Embryonic facial prominence (tissue), 1 donor: ENCODE measurements around the gene WDR49.

Experiments used
- DNase-seq: peaks from one replicate; pipeline ENCODE4 v3.0.0-alpha.2; 2016; ENCODE audit errors: extremely low spot score

WDR49 gene

DNA sequence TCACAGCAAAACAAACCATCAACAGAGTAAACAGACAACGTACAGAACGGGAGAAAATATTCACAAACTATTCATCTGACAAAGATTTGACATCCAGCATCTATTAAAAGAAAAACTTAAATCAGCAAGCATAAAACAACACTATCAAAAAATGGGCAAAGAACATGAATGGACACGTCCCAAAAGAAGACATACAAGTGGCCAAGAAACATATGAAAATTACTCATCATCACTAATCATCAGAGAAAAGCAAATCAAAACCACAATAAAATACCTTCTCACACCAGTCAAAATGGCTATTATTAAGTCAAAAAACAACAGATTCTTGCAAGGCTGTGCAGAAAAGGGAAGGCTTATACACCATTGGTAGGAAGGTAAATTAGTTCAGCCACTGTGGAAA is 166.2 kb downstream of the WDR49 start:
- no peak for DNase-seq

DNA sequence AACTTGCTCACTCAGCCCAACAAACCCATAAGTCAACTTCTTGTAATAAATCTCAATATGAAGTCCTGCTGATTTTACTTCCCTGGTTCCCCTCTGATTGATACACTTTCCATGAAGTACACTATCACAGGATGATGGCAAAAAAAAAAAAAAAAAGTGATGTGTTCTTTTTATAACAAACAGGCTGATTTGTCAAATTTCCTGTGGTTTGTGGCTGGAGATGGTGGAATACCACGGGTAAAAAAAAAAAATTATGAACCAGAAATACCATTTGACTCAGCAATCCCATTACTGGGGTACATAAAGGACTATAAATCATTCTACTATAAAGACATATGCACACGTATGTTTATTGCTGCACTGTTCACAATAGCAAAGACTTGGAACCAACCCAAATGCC is 169.2 kb downstream of the WDR49 start:
- no peak for DNase-seq

DNA sequence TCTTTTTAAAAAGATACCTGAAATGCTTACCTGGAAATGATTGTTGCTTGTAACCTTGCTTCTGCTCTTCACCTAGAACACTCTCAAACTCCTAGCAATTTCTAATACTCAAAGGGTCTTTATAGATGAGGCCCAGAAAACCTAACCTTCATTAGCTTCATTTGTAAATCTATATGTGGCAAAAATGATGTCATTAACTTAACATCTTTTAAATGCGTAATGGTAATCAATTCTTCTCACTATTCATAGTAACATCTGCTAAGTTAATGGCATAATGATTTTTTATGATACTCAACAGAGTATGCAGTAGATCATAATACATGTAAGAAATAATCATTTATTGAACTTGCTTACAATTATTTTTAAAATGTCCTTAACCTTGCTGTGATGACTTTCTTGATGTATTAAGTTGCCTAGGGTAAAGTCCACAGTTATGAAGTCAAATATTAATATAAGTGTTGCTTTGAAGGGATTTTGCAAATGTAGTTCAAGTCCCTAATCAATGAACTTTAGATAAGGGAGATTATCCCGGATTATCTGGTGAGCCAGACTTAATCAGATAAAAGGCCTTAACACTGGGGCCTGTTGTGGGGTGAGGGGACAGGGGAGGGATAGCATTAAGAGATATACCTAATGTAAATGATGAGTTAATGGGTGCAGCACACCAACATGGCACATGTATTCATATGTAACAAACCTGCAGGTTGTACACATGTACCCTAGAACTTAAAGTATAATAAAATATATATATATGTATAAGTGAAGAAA is 169.8 kb downstream of the WDR49 start:
- no peak for DNase-seq

DNA sequence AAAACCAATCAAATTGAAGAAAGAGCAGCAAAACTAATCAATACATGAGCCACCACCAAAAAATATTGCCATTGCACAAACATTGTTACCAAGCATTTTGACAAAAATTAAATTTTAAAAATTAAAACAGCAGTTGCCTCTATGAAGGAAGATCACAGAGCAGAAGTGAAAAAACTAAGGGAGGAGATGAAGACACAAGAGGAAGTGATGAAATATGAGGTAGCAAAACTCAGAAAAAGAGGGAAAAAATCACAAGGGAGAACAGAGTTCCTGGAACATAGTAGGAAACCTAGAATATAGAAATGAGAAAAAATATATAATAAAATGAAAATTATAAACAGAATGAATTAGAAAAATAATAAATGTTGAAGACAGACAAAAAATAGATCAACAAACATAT is 172.6 kb downstream of the WDR49 start:
- no peak for DNase-seq

DNA sequence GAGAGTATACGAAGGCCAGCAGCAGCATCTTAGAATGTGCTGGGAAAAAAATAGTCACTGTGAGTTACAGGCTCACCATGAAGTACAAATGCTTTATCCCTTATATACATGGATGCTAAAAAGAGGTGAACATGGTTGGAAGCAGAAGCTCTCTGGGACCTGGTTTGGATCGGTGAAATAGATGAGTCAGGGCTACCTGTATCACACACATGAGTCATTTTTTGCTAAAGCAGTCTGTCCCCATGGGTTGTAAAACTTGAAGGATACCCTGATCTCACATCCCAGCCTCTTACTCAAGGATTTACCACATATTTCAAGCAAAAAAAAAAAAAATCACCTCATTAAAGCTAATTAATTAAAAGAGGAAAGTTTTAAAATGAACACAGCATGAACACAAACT is 173.0 kb downstream of the WDR49 start:
- DNase-seq: no peak

DNA sequence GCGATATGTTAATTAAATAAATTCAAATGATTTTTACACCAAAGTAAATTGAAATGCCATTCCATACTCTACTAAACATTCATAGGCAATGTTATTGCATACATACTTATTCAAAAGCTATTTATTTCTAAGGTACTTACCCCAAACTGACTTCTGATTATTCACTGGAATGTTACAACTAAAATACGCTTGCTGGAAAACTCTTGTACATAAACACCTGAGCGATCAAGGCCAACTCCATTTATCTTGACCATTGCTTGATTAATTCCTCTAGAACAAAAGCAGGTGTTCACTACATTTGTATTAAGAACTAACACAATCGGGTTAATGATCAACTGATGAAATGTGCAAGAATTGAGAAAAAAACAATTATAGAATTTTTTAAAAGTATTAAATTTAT is 179.9 kb downstream of the WDR49 start, which contains the start of gene SERPINI2:
TSS of gene SERPINI2 (minus strand) at position 180 of the 400 bp plus-strand sequence. CDS start 2,208 bp downstream, outside the sequence.
- DNase-seq: no peak

DNA sequence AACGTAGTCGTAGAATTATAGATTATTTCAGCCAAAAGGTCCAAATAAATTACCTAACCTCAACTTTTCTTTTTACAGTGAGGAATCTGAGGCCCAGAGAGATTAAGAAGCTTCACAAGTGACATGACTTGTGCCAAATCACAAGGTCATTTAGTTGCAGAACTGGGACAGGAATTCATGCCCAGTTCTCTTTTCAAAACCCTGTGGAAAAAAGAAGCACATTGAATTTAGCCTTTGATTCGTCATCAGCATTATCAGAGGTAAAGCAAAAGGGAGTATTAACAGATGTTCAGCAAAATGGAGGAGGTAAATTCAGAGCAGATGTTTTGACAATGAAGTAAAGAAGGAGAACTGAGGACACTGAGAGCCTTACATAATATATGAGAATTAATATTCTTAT is 184.4 kb downstream of the WDR49 start:
- DNase-seq: no peak

DNA sequence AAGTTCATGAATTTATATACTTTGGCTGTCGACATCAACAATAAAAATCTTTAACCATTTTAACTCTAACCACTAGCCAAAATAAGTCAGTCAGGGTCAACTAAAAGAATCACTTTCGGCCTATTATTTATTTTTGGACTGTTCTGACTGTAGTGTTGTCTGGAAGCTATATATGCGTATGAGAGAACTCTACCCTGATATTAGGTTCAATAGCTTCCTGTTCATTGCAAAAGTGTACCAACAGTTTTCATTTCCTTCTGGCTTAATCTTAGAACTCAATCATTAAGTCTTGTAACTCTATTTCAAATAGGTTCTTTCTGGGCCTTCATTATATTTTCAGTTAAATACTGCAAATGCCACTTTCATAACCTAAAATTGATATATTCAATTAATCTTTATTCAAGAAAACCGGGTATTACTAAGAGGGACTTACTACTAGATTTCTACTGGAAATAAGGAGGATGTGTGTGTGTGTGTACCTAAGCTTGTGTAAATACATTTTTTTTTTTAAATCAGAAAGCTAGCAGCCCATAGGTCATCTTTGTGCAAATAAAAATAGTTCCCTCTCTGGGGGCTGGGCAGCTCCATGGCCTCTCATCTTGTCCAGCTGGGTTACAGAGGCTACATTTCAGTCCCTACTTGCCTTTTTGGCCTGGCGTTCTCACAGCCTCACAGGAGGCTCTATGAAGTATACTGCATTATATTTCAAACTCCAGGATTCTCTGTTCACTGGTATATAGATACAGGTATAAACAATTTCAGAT is 185.7 kb downstream of the WDR49 start:
- no peak for DNase-seq

DNA sequence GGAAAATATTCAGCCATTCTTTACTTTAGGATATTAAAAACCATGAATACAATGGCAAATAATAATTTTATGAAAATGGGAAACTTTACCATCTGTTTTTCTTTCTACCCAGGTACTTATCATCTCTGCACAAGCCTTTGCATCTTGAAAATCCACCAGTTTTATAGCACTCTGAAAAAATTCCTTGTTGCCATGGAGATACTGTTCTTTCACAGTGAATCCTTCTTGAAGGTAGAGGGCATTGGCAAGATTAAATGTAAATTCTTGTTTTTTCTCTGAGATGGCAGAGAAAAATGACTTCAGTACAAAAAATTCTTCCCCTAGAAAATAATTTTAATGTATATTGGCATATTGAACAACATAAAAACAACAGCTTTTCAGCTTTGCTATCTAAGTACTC is 186.8 kb downstream of the WDR49 start:
- DNase-seq: no peak

DNA sequence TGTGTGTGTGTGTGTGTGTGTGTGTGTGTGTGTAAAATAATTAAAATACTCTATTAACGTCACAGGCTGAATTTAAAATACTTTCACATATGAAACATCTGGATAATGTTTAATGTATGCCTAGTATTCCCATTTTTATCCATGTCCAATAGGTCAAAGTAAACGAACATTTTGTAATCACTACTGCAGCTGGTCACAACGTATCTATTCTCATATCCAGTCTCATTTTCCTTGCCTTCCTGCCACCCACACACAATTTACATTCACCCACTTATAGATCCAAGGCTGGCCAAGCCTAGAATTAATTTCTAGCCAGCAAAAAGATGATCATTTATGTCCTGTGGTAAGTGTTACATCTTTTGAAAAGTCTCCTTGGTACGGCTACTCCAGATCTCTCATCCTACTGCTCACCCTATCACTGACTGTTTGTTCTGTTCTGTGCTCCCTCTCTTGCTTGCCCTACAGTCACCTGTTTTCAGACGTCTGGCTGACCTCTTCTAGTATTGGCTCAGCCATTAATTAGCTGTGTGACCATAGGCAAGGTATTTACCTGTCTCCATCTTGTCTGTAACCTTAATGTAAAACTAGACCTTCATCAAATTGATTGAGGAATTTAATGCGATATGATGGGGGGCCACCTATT is 197.5 kb downstream of the WDR49 start:
- no peak for DNase-seq

DNA sequence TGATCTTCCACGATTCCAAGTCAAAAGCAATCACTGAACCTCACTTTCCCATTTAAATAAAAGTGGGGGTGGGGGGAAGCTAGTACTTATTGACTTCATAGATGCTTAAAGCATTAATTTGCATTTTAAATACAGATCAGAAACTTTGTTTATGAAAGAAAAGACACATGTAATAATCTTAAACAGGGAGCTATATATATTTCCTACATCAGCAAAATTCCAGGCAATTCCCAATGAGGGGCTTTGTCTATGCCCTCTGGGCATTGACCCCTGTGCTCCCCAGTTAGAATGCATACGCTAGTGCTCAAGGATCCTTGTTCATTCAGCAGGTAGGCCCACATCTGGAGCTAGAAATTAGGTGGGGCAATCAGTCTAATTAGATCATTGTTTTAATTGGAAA is 199.9 kb downstream of the WDR49 start:
- no peak for DNase-seq

DNA sequence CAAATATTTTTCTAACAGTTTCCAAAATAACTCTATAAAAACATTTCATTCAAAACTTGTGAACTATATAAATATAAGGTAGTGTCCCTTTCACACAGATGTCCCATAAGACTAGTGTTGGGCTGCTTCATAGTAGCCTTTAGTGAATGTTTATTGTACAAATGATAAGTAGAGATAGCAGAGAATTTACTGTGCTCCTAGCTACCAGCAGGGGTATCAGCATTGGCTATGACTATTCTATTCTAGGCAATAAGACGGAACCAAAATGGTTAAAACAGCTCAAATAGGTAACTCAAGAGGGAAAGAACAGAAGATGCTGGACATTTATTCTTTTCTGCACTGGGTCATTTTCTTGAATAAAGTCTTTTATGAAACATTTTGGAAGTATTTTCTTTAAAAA is 202.5 kb downstream of the WDR49 start:
- no peak for DNase-seq

DNA sequence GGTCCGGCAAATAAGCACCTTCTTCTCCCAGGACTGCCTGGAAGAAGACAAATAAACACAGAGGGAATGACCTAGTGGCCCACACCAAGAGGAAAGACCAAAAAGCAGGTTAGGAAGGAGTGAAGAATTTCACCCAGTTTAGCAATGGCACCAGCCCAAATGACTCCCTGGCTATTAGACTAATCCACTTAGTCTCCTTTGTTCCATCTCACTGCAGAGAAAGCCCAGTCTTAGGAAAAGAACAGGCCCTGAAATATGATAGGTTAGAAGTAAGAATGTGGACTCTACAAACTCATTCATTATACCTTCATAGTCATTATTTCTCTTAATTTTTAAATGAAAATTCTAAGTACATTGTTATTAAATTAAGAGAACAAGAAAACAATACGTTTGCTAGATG is 203.1 kb downstream of the WDR49 start:
- no peak for DNase-seq

DNA sequence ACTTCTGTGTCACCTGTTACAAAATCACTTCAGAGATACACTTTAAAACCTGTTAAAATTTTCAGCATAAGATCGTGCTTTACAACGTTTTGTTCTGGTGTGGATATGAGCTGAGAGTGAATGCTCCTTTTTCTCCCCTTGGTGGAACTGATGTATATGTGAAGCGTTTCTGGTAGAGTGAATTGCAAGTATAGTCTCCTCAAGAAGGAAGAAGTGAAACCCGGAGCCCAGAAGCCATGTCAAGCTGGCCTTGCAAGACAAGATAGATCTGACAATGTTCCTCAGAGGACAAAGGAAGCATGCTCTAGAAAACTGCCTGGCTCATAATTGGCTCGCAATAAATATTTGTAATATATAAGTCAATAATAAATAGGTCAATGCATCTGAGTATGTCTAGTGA is 203.5 kb downstream of the WDR49 start:
- DNase-seq: no peak

DNA sequence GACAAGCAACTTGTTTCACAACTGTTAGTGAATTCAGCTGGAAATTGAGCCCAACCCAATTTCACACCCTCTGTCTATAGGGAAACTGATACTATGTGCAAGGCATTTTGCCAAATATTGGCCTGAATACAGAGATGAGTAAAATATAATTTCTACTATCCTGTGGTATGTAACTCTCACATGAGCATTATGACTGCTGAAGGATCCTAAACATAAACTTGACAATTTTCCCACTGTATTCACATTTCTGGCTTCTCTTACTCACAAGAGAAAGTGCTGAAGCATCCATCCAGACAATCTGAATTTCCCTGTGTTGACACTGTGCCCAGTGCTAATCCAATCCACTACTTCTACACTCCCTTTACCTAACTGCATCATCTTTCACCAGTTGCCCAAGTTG is 208.3 kb downstream of the WDR49 start:
- DNase-seq: no peak

DNA sequence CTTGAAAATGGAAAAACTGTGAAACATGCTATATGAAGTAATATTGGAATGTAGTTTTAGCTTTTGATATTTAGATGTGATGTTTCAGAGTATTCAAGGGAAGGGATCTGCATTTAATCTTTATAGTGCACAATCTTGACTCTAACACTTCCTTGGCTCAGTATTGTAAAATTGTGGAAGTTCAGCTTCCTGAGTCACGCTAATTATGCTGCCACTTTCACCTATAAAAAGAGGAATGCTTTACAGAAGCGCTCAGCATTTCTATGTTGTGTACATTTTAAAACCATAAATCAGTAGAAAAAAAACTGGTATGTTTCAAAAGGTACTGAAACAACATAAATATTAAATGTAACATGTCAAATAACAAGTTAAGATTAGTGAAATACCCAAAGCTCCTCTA is 212.5 kb downstream of the WDR49 start:
- DNase-seq: no peak

DNA sequence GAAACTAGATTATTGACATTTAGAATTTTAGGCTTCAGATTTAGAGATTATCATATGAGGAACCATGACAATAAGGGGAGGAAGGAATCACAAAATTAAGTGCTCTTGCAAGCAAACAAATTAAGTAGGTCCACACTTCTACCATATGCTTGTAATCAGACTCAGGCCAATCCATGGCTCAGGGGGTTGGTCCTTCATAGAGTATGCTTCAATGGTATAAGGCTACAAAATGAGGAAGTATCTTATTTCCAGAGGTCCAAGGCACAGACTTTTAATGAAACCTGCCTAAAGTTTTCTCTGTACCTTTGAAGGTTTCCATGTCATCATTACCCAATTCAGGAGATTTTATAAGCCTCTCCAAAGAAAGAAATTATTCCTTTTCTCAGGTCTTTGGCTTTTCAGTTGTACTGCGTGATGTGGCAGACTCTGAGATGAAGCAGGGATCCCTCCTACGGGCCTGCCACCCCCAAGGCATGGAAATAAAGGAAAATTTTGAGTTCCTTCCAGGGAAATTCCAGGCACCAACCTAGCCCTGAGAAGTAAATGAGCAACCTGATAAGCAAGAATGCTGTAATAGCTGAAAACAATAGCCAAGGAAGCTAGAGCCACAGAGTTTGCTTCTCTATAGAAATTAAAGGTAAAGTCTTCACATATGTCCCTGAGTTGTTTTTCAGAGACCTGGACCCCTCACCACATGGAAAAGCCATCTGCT is 216.2 kb downstream of the WDR49 start:
- no peak for DNase-seq
